GM19467 (cell line): ENCODE results near the gene GALNT7.
"Not testable (repeated sequence)": the region's sequence is repeated elsewhere in the genome, so short reads cannot be mapped to it uniquely, and the experiment has no call there.

ENCODE experiments used
- ATAC-seq: cut with Tn5 transposase; IDR thresholded peaks from one replicate; pipeline ENCODE4 v1.9.1; 2021; ENCODE audit warnings: mild to moderate bottlenecking, moderate library complexity; ENCODE audit not compliant: unreplicated experiment

The GALNT7 gene

DNA sequence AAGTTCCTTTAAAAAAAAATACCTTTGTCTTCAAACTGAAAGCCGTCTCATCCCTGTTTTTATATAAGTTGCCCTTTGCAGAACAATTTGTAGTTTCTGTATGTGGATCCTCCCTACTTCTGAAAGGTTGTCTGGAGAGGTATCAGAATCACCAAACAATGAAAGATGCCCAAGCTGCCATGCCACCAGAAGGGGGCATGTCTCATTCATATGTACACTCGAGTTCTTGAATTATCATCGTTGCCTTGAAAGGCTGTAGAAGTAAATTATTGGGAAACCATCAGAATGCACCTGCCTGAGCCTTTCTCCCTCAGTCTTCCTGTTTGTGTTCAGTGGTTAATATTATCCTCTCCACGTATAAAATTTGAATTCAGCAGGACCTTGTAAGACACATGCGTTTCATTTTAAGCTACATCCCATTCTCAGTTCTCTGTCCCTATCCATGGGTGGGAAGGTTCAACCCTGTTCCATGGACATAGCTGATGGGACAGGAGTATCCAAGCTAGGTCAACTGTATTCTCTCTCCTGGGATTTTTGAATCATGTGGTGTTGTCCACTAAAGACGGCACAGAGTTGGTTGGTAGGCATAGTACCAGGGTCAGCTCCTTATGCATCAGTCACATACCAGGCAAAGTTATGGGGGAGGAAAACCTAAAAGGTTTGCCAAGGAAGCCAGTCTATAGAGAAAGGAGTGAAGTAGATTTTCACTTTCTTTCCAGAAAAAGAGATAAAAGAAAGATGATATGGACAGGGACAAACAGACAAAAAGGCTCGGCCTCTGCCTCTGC is 24.0 kb downstream of the GALNT7 start:
- no peak for ATAC-seq

DNA sequence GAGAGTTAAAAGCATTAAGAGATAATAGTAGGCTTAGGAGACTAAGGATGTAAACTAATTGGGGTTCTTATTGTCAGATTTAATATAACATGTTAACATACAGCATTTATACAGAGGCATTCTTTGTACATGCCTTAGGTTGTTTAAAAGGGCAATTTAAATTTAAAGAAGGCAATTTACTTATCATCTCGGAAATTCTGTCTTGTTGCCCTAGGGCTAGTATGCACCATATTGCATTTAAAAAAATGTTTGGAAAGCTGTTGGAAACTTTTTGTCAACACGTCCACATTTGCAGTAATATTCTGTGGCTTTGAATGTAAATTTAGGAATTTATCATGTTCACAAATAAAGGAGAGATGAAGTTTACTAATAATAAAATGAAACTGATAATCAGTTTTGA is 25.5 kb downstream of the GALNT7 start:
- ATAC-seq, result no peak

DNA sequence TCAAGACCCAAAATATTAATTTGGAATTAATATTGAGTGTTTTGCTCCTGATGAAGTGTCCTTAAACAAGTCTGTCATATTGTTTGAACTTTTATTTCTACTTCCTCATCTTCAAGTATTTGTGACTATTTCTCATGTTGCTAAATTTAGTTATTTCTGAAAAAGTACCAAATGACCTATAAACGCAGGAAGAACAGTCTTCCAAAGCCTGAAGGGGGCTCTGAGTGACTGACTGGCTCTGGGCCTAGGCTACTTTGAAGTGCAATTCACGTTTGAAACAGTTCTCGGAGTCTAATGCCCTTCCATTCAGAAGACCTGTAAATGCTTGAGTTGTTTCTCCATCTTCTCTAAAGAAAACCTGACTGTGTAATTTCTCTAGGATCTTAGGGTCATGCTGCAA is 26.5 kb downstream of the GALNT7 start:
- no peak for ATAC-seq

DNA sequence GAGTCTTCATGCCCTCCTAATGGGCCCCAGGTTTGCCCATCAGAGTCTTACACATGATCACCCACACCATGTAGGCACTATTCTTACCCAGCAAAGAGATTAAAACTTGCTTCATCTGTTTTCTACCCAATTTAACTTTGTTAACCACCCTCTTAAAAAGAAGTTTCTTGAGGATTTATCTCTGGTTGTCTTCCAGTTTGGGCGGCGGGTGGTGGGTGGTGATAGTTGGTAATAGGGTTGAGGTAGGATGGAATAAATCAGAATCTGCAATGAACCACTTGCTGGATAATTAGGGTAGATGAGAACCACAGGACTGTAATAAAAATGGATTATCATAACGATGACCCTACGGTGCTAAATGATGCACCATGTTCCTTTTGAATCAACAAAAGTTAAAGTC is 30.9 kb downstream of the GALNT7 start:
- no peak for ATAC-seq

DNA sequence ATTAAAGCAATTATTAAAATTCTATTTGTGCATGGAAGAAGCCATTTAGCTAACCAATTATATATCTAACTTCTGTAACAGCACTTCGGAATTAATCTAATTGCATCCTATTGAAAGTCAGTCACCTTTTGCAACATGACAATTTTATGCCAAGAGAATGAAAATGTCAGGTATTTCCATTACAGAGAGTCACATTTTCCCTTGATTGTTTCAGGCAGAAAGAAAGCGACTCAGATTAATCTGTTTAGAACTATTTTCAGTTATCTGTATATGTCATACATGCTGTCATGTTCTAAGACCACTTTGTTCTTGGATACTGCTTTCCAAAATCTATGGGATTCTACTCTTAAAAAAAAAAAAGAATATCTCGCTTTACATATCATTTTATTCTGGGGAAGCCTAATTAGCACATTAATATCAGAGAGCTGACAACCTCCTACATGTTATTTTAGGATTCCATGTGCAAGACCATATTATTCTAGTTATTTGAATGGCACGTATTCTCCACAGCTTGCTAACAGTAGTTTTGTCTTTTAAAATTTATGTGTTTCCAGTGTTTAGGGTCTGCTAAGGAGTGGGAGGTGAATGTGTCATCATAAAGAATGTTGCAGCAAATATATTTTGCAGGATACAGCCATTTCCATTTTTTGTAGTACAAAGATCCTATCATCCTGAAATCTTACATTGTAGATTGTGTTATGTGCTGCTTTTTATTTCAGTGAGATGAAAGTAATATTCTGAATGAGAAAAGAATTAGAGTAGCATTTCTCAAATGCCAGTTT is 31.7 kb downstream of the GALNT7 start:
- no peak for ATAC-seq

DNA sequence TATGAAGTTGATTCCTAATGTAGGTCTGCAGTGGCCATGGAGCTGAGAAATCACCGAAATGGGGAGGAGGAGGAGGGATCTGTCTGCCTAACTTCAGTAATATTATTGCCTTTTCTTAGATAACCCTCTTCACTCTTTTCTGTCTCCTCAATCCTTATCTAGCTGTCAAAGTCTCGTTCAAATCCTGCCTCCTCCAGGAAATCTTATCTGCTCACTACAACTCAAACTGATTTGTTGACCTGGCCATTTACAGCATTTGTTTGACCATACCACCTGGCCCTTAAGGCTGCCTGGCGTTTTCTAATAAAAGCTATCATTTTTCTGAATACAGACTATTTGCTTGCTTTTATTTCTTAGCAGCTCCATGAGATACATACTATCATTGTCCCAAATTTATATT is 33.8 kb downstream of the GALNT7 start:
- ATAC-seq, result no peak

DNA sequence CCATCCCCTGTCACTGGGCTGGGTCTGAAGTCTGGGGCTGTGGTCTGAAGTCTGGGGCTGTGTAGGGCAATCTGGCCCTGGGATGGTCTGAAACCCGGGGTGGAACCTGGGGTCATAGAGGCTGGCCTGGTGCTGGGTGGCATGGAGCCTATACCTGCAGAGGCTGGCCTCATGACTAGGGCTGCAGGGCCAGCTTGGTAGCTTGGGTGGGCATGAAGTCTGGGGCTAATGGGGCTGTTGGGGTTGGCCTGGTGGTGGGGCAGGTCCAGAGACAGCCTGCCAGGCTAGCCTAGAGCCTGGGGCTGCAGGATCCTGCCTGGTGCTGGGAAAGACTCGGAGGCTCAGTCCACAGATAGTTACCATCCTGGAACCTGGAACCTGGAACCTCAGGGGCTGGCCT is 37.0 kb downstream of the GALNT7 start:
- ATAC-seq, result no peak

DNA sequence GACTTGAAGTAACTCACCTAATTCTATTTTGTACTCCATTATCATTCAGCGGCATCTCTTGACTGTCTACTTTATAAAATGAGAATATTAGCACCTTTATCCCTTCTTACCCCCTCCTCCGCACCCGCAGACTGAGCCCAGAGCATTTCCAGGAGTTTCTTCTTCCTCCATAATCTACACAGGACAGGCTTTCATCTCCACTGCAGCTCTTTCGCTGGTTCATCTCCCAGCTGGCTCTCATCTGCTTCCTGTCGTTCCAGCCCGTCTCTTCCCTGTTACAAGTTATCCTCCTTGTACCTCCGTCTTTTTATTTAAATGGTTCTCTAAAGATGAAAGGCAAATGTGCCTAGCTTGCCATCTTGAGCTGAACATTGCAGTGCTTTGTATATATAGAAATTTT is 39.8 kb downstream of the GALNT7 start:
- ATAC-seq, result no peak

DNA sequence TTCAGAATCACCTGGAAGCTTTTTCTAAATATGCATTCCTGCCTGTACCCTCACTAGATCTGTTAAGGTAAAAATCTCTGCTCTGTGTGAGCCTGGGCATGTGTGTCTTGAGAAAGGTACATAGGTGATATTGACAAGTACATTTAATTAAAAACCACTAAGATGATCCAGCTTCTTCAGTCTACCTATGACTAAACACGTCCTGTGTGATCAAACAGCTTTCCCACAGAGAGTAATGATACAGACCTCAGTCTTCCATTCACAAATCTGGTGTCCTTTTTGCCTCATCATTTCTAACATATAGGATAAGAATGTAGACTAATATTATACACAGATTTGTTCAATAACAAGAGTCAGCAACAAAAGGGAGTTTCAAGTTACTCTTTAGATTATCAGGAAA is 42.6 kb downstream of the GALNT7 start:
- no peak for ATAC-seq

DNA sequence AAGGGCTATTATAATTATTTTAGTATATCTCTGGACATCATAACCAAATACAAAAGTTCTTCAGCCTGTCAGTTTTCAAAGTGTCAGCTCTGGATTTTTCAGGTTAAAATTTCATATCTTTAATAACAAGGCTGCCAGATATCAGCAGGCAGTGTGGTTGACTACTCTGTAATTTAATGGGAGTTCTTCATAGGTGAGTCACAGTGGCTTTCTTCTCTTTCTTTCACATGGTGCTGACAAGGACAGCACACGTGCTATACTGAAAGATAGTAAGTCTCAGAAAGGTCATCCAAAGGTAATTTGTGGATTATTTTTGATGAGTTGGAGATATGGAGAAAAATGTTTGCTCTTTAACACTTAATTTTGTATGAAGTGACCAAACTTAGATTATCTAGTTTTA is 43.2 kb downstream of the GALNT7 start:
- no peak for ATAC-seq

DNA sequence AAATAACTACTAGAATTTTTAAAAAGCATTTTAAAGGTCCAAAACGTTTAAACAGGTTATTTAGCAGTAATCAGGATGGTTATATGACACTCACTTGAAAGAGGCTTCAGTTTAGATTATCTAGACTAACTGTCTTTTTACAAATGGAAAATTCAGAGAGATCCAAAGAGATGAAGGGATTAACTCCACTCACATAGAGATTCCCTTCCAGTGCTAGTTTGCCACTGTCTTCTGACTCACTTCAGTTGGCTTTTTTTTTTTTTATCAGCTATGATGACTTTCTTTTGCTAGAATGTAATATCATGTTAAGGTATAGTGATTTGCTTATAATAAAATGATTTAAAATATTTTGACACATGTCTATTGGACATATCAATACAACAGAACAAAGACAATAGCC is 43.8 kb downstream of the GALNT7 start:
- ATAC-seq, result no peak

DNA sequence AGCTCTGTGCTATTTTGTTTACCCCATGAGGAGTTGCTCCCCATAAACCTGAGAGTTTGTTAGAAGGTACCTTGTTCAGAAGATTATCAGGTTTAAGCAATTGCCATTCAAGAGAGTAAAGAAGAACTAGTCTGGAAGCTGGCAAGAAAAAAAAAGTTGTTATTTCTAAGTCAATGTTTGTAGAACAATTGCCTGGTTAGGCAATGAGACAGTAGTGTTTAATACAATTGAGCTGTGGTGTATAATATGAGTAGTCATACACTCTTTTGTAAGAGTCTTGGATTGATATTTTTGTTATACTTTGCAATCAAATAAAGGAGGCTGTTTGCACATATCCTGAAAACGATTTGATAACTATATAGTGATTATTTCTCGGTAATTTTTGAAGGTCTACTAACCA is 44.7 kb downstream of the GALNT7 start:
- ATAC-seq, result no peak

DNA sequence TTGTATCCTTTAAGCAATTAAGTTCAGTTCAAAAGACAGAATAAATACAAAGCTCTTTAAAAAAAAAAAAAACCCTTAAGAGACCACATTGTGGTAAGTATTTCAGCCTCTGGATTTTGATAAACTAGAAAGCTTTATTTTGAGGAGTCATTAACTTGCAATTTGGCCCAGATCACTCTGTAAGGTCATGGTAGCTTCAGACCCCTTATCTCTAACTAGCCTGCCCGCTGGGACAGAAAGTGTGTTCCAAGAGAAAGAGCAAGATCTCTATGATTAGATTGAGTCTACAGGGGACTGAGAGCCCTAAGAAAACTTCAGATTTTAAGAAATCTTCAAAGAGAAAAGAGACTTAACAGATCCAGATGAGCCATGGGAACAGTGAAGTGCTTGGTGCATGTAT is 45.6 kb downstream of the GALNT7 start:
- ATAC-seq, result no peak

DNA sequence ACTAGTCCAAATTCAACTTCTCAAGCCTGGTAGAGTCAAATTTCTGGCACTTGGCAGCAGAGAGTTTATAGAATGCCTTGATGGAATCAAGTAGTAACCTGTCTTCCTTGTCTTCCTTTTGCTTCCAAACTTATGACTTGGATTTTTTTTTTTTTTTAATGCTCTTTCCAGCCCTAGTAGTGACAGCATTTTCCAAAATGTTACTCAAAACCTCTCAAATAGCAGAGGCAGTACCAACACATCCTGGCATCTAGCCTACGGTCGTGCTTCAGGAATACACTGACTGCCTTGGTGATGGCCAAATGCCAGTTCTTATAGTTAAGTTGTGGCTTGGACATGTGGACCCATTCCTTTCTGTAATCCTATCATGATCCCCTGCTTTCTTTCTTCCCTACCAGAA is 46.0 kb downstream of the GALNT7 start:
- no peak for ATAC-seq

DNA sequence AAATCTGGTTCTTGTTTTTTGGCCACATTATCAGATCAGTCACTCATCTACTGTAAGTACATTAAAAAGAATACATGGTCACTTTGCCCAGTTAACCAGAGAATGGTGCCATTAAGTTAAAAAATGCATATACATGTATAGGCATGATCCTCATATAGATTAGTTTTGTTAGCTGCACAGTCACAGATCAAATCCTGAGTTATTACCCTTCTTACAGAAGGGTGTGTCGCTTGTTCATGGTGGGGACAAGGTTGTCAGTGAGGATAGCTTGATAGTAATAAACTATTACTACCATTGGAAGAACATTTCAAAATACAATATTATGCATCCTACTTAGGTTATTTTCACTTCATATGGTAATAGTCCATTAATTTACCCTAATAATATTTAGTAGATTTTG is 48.5 kb downstream of the GALNT7 start:
- no peak for ATAC-seq

DNA sequence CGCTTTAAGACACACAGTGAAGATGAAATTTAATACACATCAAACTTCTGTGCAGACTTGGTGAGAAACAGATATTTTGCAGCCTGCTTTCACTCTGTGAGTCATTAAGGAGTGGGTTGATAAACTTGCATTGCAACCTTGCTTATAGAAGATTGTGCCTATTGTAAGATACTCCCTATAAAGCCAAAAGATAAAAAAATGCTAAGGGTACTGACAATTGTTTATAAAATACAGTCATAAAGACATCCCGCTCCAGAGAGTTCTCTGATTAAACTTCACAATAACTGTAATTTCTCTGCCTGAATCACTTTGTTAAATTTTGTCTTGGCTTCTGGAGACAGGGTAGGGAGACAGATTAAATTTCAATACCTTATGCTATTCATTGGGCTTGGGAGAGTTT is 49.1 kb downstream of the GALNT7 start:
- ATAC-seq, result no peak

DNA sequence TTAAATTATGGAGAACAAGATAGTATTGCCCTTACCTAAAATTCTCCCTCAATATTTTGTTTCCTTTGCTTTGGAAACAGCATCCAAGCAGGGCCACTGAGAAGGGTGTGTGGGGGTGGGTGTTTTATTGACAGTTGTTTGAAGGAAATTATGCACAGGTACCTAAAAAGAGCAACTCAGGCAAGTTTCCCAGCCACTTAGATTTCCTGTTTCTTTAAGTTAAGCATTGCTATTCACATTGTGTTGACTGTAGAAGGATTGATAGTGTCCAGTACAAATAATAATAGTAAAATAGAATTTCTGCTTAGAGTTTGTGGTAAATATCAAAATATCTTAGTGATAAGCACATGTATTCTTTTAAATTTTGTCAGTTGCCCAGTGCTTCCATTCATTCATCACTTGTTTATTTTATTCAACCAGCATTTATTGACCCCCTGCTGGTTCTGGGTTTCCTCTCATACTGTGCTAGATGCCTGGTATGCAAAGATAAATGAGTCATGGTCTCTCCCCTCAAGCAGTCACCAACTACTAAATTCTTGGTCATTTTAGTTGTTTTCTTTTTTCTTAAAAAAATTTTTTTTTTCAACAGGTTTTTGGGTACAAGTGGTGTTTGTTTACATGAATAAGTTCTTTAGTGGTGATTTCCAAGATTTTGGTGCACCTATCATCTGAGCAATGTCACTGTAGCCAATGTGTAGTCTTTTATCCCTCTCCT is 50.0 kb downstream of the GALNT7 start:
- no peak for ATAC-seq

DNA sequence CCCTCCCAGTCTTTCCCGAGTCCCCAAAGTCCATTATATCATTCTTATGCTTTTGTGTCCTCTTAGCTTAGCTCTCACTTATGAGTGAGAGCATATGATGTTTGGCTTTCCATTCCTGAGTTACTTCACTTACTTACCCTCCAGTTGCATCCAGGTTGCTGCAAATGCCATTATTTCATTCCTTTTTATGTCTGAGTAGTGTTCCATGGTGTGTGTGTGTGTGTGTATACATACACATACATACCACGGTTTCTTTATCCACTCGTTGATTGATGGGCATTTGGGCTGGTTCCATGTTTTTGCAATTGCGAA is 50.5 kb downstream of the GALNT7 start:
- not testable (repeated sequence) for ATAC-seq

DNA sequence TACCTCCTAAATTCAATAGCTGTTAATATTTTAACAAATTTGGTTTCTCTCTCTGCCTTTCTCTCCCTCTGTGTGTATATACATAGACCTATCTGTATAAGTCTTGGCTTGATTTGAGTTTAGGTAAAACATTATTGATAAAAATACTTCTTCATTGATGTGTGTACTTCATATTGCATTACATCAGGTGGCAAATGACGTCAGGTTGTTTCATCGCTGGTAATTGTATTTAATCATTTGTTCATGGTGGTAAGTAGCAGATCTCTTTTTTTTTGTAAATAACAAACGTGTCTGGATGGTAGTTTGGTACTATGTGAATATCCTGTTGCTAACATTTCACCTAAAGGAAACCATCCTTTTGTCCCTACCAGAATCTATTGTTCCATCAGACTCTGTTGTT is 55.1 kb downstream of the GALNT7 start:
- ATAC-seq, result no peak

DNA sequence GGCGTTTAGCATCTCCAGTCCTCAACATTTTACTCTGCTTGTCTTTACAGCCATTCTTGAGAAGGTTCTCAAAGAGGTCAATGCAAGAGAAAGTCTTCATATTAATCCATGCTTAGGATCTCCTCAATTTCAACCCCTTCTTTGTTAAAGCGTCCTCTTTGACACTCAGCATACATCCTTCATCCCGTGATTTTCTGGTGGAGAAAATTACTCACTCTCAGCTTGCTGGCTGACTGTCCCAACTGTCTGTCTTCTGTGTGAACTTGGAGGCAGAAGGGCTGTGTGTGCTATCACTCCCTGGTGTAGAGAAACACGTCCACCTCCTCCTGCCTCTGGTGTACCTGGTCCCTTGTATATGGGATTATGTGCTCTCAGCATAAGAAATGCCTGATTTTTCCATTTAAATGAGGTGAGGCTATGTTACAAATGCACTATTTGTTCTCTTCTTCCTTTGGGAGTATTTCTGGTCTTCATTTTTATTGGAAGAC is 57.8 kb downstream of the GALNT7 start:
- ATAC-seq, result no peak

DNA sequence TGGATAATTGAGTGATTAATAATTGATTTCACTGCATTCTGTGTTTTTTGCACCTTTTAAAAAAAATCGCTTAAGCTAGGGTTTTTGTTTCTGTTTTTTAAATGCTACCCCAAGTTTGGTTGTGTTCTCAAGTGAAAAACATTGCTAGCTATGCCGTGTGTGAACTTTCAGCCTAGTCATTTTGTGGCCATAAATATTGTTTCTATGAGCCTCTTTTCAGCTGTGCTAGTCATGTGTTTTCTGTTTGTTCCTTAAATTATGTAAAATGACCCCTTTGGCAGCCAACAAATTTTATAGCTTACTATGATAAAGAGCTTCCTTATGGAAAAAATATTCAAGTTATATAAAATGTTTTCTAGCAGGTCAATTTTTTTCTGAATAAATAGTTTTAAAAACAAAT is 59.1 kb downstream of the GALNT7 start:
- no peak for ATAC-seq

DNA sequence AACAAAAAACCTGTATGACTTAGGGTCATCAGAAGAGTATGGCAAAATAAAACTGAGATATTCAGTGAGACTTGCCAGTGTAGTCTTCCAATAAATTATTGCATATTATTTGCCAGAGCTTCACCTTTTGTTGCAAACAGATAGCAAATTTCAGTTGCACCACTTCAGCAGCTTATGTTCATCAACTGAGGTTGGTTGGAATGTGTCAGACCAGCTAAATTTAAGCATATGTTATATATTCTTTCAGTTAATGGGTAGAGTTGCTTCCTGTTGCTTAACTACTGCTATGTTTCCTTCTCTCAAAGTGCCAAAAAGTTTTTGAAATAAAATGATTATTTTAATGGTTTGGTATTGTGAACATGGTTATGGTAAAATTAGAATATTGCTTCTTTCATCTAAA is 61.5 kb downstream of the GALNT7 start:
- ATAC-seq, result no peak
